ENCODE measurements around the gene SLC4A5. TPM values are rescaled to one million over a fixed set of nuclear protein-coding genes. Genes with fewer than 3 reads are reported as not detected.

The SLC4A5 gene
- total and polyA plus RNA-seq, 2 experiments from 2014 or later: 1.5 to 9.0 TPM

- peaks cover 25% of the 10 kb centered on the region for H3K36me3 ChIP-seq
Measured at GRCh38 chr2:74174909-74175308, 168.3 kb downstream of the SLC4A5 start.

GRCh38 chr2:74168739-74169138 is 174.5 kb downstream of the SLC4A5 start:
- Histone ChIP-seq H3K36me3 (peaks cover 78% of the 10 kb centered on the region), H3K4me1 (ENCODE audit: low read depth) (no peaks in the 10 kb centered on the region), H3K27ac (no peak overlapping the region), H3K4me3 (no peak overlapping the region), H3K9me3 (ENCODE audit: low read depth) (no peaks in the 10 kb centered on the region), H3K27me3 (no peaks in the 10 kb centered on the region)
- no peak for DNase-seq (ENCODE audit: low read depth in 1 of 2, low spot score in 1 of 2)
- no peak for TF ChIP-seq CTCF (IDR thresholded peaks at IDR 0.05; ENCODE audit: low read depth, low read length)

More at GRCh38 chr2:74174909-74175308, 168.3 kb downstream of the SLC4A5 start:
- Histone ChIP-seq H3K27ac (no peak overlapping the region), H3K27me3 (no peaks in the 10 kb centered on the region), H3K9me3 (ENCODE audit: low read depth) (no peaks in the 10 kb centered on the region), H3K4me3 (no peak overlapping the region), H3K4me1 (ENCODE audit: low read depth) (peaks cover 8% of the 10 kb centered on the region)
- DNase-seq (ENCODE audit: low read depth in 1 of 2, low spot score in 1 of 2): no peak
- no peak for TF ChIP-seq CTCF (IDR thresholded peaks at IDR 0.05; ENCODE audit: low read depth, low read length)

Other genes starting within 250 kb of the SLC4A5 start
- gene BOLA3, start 195.5 kb downstream of the SLC4A5 start, total RNA-seq: 27.0 and 97.0 TPM in 2 replicates
- 54.6 and 124 TPM in 2 replicates for gene BOLA3, start 195.5 kb downstream of the SLC4A5 start, polyA plus RNA-seq
- 43.3 and 60.4 TPM in 2 replicates for gene MOB1A, start 164.5 kb downstream of the SLC4A5 start, total RNA-seq
- 32.8 and 64.0 TPM in 2 replicates for gene MOB1A, start 164.5 kb downstream of the SLC4A5 start, polyA plus RNA-seq
- 15.6 and 21.2 TPM in 2 replicates for gene MTHFD2, start 144.8 kb downstream of the SLC4A5 start, total RNA-seq
- gene MTHFD2, start 144.8 kb downstream of the SLC4A5 start, polyA plus RNA-seq: 21.1 and 24.3 TPM in 2 replicates
- 130 and 156 TPM in 2 replicates for gene DCTN1, start 36.9 kb upstream of the SLC4A5 start, total RNA-seq
- 164 and 178 TPM in 2 replicates for gene DCTN1, start 36.9 kb upstream of the SLC4A5 start, polyA plus RNA-seq
- 7.6 and 9.5 TPM in 2 replicates for gene C2orf81, start 78.2 kb upstream of the SLC4A5 start, total RNA-seq
- 7.1 and 8.5 TPM in 2 replicates for gene C2orf81, start 78.2 kb upstream of the SLC4A5 start, polyA plus RNA-seq
- 88.5 and 91.5 TPM in 2 replicates for gene WDR54, start 78.3 kb upstream of the SLC4A5 start, total RNA-seq
- gene WDR54, start 78.3 kb upstream of the SLC4A5 start, polyA plus RNA-seq: 132 and 159 TPM in 2 replicates
- 41.1 and 53.3 TPM in 2 replicates for gene RTKN, start 98.5 kb upstream of the SLC4A5 start, total RNA-seq
- 53.3 and 61.7 TPM in 2 replicates for gene RTKN, start 98.5 kb upstream of the SLC4A5 start, polyA plus RNA-seq
- 23.0 and 40.9 TPM in 2 replicates for gene INO80B, start 111.7 kb upstream of the SLC4A5 start, total RNA-seq
- gene INO80B, start 111.7 kb upstream of the SLC4A5 start, polyA plus RNA-seq: 15.4 and 23.8 TPM in 2 replicates
- gene WBP1, start 115.0 kb upstream of the SLC4A5 start, total RNA-seq: 168 and 174 TPM in 2 replicates
- 156 and 170 TPM in 2 replicates for gene WBP1, start 115.0 kb upstream of the SLC4A5 start, polyA plus RNA-seq
- gene MOGS, start 122.0 kb upstream of the SLC4A5 start, total RNA-seq: 58.5 and 67.3 TPM in 2 replicates
- 31.9 and 50.1 TPM in 2 replicates for gene MOGS, start 122.0 kb upstream of the SLC4A5 start, polyA plus RNA-seq
- 50.8 and 50.9 TPM in 2 replicates for gene MRPL53, start 129.3 kb upstream of the SLC4A5 start, total RNA-seq
- gene MRPL53, start 129.3 kb upstream of the SLC4A5 start, polyA plus RNA-seq: 132 and 140 TPM in 2 replicates
- gene CCDC142, start 139.6 kb upstream of the SLC4A5 start, total RNA-seq: 18.1 and 33.5 TPM in 2 replicates
- 16.8 and 23.4 TPM in 2 replicates for gene CCDC142, start 139.6 kb upstream of the SLC4A5 start, polyA plus RNA-seq
- gene TTC31, start 139.7 kb upstream of the SLC4A5 start, total RNA-seq: 16.8 and 32.9 TPM in 2 replicates
- 23.0 and 29.1 TPM in 2 replicates for gene TTC31, start 139.7 kb upstream of the SLC4A5 start, polyA plus RNA-seq
- gene LBX2, start 156.2 kb upstream of the SLC4A5 start, total RNA-seq: 0.49 and 0.80 TPM in 2 replicates
- gene LBX2, start 156.2 kb upstream of the SLC4A5 start, polyA plus RNA-seq: 1.7 TPM in 1 of 2 replicates, not detected in the other
- gene PCGF1, start 164.3 kb upstream of the SLC4A5 start, total RNA-seq: 7.8 and 10.9 TPM in 2 replicates
- gene PCGF1, start 164.3 kb upstream of the SLC4A5 start, polyA plus RNA-seq: 14.2 and 18.9 TPM in 2 replicates
- gene TLX2, start 171.0 kb upstream of the SLC4A5 start, total RNA-seq: 0.06 TPM in 1 of 2 replicates, not detected in the other
- not detected in 2 replicates for gene TLX2, start 171.0 kb upstream of the SLC4A5 start, polyA plus RNA-seq
- gene DQX1, start 182.8 kb upstream of the SLC4A5 start, total RNA-seq: 0.98 and 1.1 TPM in 2 replicates
- gene DQX1, start 182.8 kb upstream of the SLC4A5 start, polyA plus RNA-seq: 0.60 and 0.67 TPM in 2 replicates
- gene AUP1, start 186.3 kb upstream of the SLC4A5 start, total RNA-seq: 93.2 and 105 TPM in 2 replicates
- gene AUP1, start 186.3 kb upstream of the SLC4A5 start, polyA plus RNA-seq: 120 and 122 TPM in 2 replicates
- gene HTRA2, start 186.5 kb upstream of the SLC4A5 start, total RNA-seq: 39.9 and 55.1 TPM in 2 replicates
- gene HTRA2, start 186.5 kb upstream of the SLC4A5 start, polyA plus RNA-seq: 57.6 and 82.0 TPM in 2 replicates
- gene LOXL3, start 210.5 kb upstream of the SLC4A5 start, total RNA-seq: 23.7 and 43.3 TPM in 2 replicates
- gene LOXL3, start 210.5 kb upstream of the SLC4A5 start, polyA plus RNA-seq: 13.4 and 31.7 TPM in 2 replicates
- gene DOK1, start 211.3 kb upstream of the SLC4A5 start, total RNA-seq: 12.8 and 26.1 TPM in 2 replicates
- gene DOK1, start 211.3 kb upstream of the SLC4A5 start, polyA plus RNA-seq: 10.0 and 20.2 TPM in 2 replicates